ENCODE measurements around the gene MLLT6. TPM values are rescaled to one million over a fixed set of nuclear protein-coding genes. Genes with fewer than 3 reads are reported as not detected.

Gene MLLT6
- total and polyA plus RNA-seq, 10 of the 15 experiments (the other 5 are each of a cell fraction or from before 2014, with no cell fraction given): 4.8 to 105 (median 36.3) TPM

- no peak for TF ChIP-seq ZNF274 (IDR thresholded peaks at IDR 0.05; ENCODE audit: insufficient read depth, insufficient read length)
- no peak for TF ChIP-seq STAT1 (conservative IDR thresholded peaks at IDR 0.05)
- no peak for TF ChIP-seq CUX1 (IDR thresholded peaks at IDR 0.05; ENCODE audit: insufficient replicate concordance, low read depth, low read length)
- peak; percentile 76 for TF ChIP-seq EED (IDR thresholded peaks at IDR 0.05; ENCODE audit: low read depth)
- TF ChIP-seq MTA2 (IDR thresholded peaks at IDR 0.05; ENCODE audit: low read depth): no peak
- no peak for TF ChIP-seq TCF12 (IDR thresholded peaks at IDR 0.05; ENCODE audit: low read depth, low read length)
- peak; percentile 8; the same call in 1 of the 2 replicates for TF ChIP-seq GATAD2B (conservative IDR thresholded peaks at IDR 0.05; ENCODE audit: low read depth)
- TF ChIP-seq KLF5 (IDR thresholded peaks at IDR 0.05; ENCODE audit: partially characterized antibody): no peak
- no peak for TF ChIP-seq SIX5 (IDR thresholded peaks at IDR 0.05; ENCODE audit: low read depth, low read length, severe bottlenecking)
- no peak for TF ChIP-seq POLR2AphosphoS2 (IDR thresholded peaks at IDR 0.05; ENCODE audit: low read depth, low read length)
- peak; percentile 64 for TF ChIP-seq MEF2B (IDR thresholded peaks at IDR 0.05; ENCODE audit: partially characterized antibody, poor library complexity, severe bottlenecking)
- TF ChIP-seq IRF4 (IDR thresholded peaks at IDR 0.05; ENCODE audit: low read depth, low read length): no peak
- TF ChIP-seq ESRRA (IDR thresholded peaks at IDR 0.05; ENCODE audit: low read length): no peak
Observed at GRCh38 chr17:38705803-38706504, 881 bp downstream of the MLLT6 start (continued).
